ENCODE measurements around the gene CBLC. TPM values are rescaled to one million over a fixed set of nuclear protein-coding genes. Genes with fewer than 3 reads are reported as not detected.
"Not testable (repeated sequence)": the region's sequence is repeated elsewhere in the genome, so short reads cannot be mapped to it uniquely, and the experiment has no call there.

The CBLC gene
- total RNA-seq, 1 donor from 2014 or later, result not detected

DNA sequence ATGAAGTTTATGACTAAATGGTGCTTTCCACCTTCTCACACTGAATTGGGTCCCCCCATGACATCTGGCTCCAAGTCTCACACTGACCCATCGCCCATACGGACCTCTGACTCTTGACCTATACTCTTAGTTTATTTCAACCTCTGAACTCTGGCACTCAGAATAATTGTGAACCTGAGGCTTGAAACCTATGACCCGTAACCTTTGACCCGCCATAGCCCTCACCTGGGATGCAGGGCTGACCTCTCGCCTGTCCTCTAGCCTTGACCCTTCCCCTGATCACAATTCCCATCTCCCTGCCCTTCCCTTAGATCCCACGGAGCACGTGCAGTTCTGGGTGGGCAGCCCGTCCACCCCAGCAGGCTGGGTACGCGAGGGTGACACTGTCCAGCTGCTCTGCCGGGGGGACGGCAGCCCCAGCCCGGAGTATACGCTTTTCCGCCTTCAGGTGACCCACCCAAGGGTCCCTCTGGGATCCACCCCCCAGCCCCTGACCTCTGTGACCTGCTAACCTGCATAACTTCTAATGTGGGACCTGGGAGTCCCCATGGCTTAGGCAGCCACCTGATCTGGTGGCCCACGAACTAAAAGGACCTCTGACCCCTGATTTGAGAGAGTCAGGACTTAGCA, 36.3 kb downstream of the CBLC start:
- no peak overlapping the region for H3K4me3 Mint-ChIP-seq (ENCODE audit: low read depth)
- DNase-seq (ENCODE audit: low spot score), result no peak
- no peaks in the 10 kb centered on the region for H3K36me3 Mint-ChIP-seq (ENCODE audit: low read depth)
- H3K27me3 Mint-ChIP-seq (ENCODE audit: low read depth), result peaks cover 4% of the 10 kb centered on the region
- no peaks in the 10 kb centered on the region for H3K9me3 Mint-ChIP-seq
- H3K4me1 Mint-ChIP-seq (ENCODE audit: low read depth), result no peaks in the 10 kb centered on the region
- no peak overlapping the region for H3K27ac Mint-ChIP-seq
- intact Hi-C loops (cut with micrococcal nuclease), result no loop called here

DNA sequence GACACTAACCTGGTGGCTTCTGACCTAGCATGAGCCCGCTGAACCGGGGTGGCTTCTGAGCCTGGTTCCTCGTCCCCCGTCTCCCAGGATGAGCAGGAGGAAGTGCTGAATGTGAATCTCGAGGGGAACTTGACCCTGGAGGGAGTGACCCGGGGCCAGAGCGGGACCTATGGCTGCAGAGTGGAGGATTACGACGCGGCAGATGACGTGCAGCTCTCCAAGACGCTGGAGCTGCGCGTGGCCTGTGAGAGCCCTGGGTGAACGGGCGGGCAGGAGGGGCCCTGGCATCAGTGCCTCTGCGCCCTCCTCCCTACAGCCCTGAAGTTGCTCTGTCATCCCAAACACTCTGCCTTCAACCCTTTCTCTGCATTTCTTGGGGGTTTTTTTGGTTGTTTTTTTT, 36.8 kb downstream of the CBLC start:
- H3K27me3 Mint-ChIP-seq (ENCODE audit: low read depth), result peaks cover 3% of the 10 kb centered on the region
- no peak overlapping the region for H3K27ac Mint-ChIP-seq
- intact Hi-C loops (cut with micrococcal nuclease), result no loop called here
- no peaks in the 10 kb centered on the region for H3K9me3 Mint-ChIP-seq
- H3K4me1 Mint-ChIP-seq (ENCODE audit: low read depth), result no peaks in the 10 kb centered on the region
- H3K4me3 Mint-ChIP-seq (ENCODE audit: low read depth), result no peak overlapping the region
- H3K36me3 Mint-ChIP-seq (ENCODE audit: low read depth), result no peaks in the 10 kb centered on the region
- no peak for DNase-seq (ENCODE audit: low spot score)

DNA sequence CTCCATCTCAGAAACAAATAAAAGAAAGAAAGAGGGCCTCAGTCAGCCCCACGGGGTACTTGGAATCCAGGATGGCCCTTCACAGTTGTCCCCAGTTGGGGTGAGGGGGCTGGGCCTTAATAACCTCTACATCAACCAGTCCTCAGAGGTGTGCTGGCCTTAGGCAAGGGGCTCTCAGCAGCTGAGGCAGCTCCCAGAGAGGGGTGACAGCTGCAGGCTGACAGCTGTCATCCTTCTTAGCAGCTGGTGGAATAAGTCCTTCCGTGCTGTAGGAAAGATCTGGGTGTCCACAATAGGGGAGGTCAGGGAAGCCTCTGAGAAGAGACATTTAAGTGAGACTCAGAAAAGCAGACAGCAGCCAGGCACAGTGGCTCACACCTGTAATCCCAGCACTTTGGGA, 38.6 kb downstream of the CBLC start:
- intact Hi-C loops (cut with micrococcal nuclease), result no loop called here
- Mint-ChIP-seq H3K27me3 (ENCODE audit: low read depth) (no peaks in the 10 kb centered on the region), H3K9me3 (no peaks in the 10 kb centered on the region), H3K36me3 (ENCODE audit: low read depth) (no peaks in the 10 kb centered on the region), H3K4me1 (ENCODE audit: low read depth) (no peaks in the 10 kb centered on the region), H3K27ac (no peak overlapping the region), H3K4me3 (ENCODE audit: low read depth) (no peak overlapping the region)
- no peak for DNase-seq (ENCODE audit: low spot score)

DNA sequence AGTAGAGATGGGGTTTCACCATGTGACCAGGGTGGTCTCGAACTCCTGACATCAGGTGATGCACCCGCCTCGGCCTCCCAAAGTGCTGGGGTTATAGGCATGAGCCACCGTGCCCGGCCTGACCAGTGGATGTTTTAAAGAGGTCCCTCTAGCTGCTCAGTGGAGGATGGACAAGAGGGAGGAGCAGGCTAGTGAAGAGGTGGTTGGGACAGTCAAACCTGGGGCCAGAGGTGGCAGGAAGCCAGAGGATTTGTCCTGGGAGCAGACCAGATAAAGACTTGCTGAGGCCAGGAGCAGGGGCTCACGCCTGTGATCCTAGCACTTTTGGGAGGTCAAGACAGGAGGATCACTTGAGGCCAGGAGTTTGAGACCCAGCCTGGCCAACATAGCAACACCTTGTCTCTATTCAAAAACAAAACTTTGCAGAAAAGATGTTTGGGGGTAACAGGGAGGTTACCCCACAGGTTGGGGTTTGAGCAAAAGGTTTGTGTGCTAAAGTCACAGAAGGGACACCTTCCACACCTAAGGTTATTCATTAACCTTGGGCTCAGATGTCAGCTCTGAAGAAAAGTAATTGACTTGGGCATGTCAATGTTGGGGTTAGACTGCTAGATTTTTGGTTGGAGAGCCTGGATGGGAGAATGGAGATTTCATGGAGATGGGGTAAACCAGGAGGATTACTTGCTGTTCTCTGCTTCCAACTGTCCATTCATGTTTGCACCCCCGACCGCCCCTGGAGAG, 40.2 kb downstream of the CBLC start:
- intact Hi-C loops (cut with micrococcal nuclease), result no loop called here
- no peak for DNase-seq (ENCODE audit: low spot score)
- no peaks in the 10 kb centered on the region for H3K4me1 Mint-ChIP-seq (ENCODE audit: low read depth)
- no peaks in the 10 kb centered on the region for H3K36me3 Mint-ChIP-seq (ENCODE audit: low read depth)
- no peaks in the 10 kb centered on the region for H3K9me3 Mint-ChIP-seq
- H3K4me3 Mint-ChIP-seq (ENCODE audit: low read depth), result no peak overlapping the region
- no peak overlapping the region for H3K27ac Mint-ChIP-seq
- no peaks in the 10 kb centered on the region for H3K27me3 Mint-ChIP-seq (ENCODE audit: low read depth)

DNA sequence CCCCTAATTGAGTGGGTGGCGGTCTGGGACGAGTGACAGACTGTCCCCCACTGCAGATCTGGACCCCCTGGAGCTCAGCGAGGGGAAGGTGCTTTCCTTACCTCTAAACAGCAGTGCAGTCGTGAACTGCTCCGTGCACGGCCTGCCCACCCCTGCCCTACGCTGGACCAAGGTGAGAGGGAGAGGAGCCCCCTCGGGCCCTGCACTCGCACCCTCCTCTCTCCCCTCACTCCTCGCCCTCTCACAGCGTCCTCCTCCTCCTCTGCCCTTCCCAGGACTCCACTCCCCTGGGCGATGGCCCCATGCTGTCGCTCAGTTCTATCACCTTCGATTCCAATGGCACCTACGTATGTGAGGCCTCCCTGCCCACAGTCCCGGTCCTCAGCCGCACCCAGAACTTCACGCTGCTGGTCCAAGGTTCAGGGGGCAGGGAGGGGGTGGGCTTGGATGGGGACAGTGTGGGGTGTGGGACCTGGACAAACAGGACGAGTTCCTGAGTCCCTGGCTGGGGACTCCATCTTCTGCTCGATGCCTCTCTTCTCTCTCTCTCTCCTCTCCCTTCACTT, 40.9 kb downstream of the CBLC start:
- Mint-ChIP-seq H3K36me3 (ENCODE audit: low read depth) (no peaks in the 10 kb centered on the region), H3K4me1 (ENCODE audit: low read depth) (no peaks in the 10 kb centered on the region), H3K4me3 (ENCODE audit: low read depth) (no peak overlapping the region), H3K9me3 (no peaks in the 10 kb centered on the region), H3K27ac (no peak overlapping the region), H3K27me3 (ENCODE audit: low read depth) (no peaks in the 10 kb centered on the region)
- intact Hi-C loops (cut with micrococcal nuclease), result no loop called here
- DNase-seq (ENCODE audit: low spot score), result no peak

DNA sequence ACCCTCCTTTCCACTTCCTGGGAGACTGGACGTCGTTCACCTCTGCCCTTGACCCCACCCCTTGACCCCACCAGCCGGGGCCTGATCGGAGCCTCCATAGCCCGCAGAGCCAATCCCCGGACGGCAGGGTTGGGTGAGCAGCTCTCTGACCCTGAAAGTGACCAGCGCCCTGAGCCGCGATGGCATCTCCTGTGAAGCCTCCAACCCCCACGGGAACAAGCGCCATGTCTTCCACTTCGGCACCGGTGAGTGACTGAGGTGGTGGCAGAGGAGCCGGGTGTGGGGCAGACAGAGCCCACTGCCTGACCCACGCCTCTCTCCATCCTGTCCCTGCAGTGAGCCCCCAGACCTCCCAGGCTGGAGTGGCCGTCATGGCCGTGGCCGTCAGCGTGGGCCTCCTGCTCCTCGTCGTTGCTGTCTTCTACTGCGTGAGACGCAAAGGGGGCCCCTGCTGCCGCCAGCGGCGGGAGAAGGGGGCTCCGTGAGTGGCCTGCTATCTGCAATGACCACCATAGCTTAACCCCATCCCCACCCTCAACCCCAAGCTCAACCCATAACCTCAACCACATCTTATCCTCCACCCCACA, 41.6 kb downstream of the CBLC start:
- no peaks in the 10 kb centered on the region for H3K27me3 Mint-ChIP-seq (ENCODE audit: low read depth)
- H3K27ac Mint-ChIP-seq, result no peak overlapping the region
- no peaks in the 10 kb centered on the region for H3K4me1 Mint-ChIP-seq (ENCODE audit: low read depth)
- intact Hi-C loops (cut with micrococcal nuclease), result no loop called here
- no peak overlapping the region for H3K4me3 Mint-ChIP-seq (ENCODE audit: low read depth)
- no peaks in the 10 kb centered on the region for H3K9me3 Mint-ChIP-seq
- DNase-seq (ENCODE audit: low spot score), result no peak
- no peaks in the 10 kb centered on the region for H3K36me3 Mint-ChIP-seq (ENCODE audit: low read depth)

DNA sequence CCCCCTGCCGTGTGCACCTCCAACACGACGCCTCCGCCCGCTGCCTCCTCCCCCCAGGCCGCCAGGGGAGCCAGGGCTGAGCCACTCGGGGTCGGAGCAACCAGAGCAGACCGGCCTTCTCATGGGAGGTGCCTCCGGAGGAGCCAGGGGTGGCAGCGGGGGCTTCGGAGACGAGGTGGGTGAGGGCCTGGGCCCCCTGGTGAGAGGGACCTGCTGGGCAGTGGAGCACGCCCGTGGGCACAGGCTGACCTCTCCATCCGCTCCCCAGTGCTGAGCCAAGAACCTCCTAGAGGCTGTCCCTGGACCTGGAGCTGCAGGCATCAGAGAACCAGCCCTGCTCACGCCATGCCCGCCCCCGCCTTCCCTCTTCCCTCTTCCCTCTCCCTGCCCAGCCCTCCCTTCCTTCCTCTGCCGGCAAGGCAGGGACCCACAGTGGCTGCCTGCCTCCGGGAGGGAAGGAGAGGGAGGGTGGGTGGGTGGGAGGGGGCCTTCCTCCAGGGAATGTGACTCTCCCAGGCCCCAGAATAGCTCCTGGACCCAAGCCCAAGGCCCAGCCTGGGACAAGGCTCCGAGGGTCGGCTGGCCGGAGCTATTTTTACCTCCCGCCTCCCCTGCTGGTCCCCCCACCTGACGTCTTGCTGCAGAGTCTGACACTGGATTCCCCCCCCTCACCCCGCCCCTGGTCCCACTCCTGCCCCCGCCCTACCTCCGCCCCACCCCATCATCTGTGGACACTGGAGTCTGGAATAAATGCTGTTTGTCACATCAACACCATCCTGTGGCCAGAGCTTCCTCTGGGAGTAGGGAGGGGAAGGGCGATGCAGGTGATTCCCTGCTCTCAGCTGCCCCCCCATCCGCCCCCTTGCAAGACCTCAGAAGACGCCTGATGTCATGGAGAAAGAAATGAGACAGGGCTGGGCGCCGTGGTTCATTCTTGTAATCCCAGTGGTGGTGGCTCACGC, 43.2 kb downstream of the CBLC start:
- H3K27me3 Mint-ChIP-seq (ENCODE audit: low read depth), result no peaks in the 10 kb centered on the region
- intact Hi-C loops (cut with micrococcal nuclease), result no loop called here
- DNase-seq (ENCODE audit: low spot score), result no peak

DNA sequence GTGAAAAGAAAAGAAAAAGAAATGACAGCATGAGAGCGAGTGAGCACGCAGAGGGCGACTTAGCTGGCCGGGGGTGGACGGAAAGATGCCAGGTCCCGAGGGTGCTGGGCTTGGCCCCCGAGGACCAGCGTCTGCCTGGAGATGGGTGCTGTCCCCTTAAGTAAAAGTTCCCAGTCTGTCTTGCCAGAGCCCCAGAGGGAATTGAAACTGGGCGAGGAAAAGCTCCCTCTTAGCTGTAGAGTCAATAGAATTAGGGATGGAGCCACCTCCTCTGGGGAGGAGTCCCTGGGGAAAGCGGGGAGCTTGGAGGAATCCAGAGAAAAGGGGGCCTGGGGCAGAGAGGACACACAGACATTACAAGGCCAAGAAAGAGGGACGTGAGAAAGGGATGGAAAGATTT, 44.5 kb downstream of the CBLC start:
- Mint-ChIP-seq H3K4me3 (ENCODE audit: low read depth) (no peak overlapping the region), H3K27me3 (ENCODE audit: low read depth) (no peaks in the 10 kb centered on the region), H3K9me3 (no peaks in the 10 kb centered on the region), H3K4me1 (ENCODE audit: low read depth) (no peaks in the 10 kb centered on the region), H3K36me3 (ENCODE audit: low read depth) (no peaks in the 10 kb centered on the region), H3K27ac (no peak overlapping the region)
- no peak for DNase-seq (ENCODE audit: low spot score)
- intact Hi-C loops (cut with micrococcal nuclease), result no loop called here

More for the DNA sequence above, 43.2 kb downstream of the CBLC start:
- Mint-ChIP-seq H3K9me3 (no peaks in the 10 kb centered on the region), H3K4me3 (ENCODE audit: low read depth) (no peak overlapping the region), H3K27ac (no peak overlapping the region), H3K4me1 (ENCODE audit: low read depth) (no peaks in the 10 kb centered on the region), H3K36me3 (ENCODE audit: low read depth) (no peaks in the 10 kb centered on the region)

DNA sequence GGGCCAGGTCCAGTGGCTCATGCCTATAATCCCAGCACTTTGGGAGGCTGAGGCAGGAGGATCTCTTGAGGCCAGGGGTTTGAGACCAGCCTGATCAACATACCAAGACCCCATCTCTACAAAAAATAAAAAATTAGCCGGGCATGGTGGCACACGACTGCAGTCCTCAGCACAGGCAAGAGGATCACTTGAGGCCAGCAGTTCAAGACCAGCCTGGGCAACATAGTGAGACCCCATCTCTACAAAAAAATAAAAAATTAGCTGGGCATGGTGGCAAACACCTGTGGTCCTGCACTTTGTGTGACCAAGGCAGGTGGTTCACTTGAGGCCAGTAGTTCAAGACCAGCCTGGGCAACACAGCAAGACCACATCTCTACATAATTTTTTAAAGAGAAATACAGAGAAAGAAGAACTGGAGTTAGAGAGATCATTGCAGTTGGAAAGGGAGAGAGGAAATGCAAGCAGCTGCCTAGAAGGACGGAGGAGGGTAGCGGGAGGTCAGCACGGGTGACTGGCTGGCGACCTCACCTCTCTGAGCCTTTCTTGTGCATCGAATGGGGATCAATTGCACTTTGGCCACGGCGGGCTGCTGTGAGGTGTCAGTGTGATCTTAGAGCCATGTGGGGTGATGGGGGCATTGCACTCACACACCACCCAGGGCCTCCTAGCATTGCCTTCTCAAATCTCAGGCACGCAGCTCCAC, 45.1 kb downstream of the CBLC start:
- no peak for DNase-seq (ENCODE audit: low spot score)
- intact Hi-C loops (cut with micrococcal nuclease), result no loop called here
- Mint-ChIP-seq H3K4me1 (ENCODE audit: low read depth) (no peaks in the 10 kb centered on the region), H3K36me3 (ENCODE audit: low read depth) (no peaks in the 10 kb centered on the region), H3K27me3 (ENCODE audit: low read depth) (no peaks in the 10 kb centered on the region), H3K27ac (no peak overlapping the region), H3K4me3 (ENCODE audit: low read depth) (no peak overlapping the region), H3K9me3 (no peaks in the 10 kb centered on the region)

DNA sequence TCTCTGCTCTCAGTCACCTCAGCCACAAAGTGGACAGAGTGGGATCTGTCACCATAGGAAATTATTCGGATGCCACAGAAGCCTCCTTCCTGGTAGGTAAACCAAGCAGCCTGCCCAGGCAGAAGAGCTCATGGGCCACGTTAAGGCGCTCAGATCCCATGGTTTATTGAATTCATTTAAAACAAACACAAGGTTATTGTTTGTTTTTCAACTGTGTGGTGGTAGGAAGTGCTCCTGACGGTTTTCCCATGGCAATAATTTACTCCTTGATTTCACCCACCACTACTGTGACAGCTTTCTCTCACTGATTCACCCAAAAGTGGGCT, 45.6 kb downstream of the CBLC start:
- DNase-seq (ENCODE audit: low spot score), result no peak
- Mint-ChIP-seq H3K4me1 (ENCODE audit: low read depth) (no peaks in the 10 kb centered on the region), H3K9me3 (no peaks in the 10 kb centered on the region), H3K27ac (no peak overlapping the region), H3K4me3 (ENCODE audit: low read depth) (no peak overlapping the region), H3K27me3 (ENCODE audit: low read depth) (no peaks in the 10 kb centered on the region), H3K36me3 (ENCODE audit: low read depth) (no peaks in the 10 kb centered on the region)
- intact Hi-C loops (cut with micrococcal nuclease), result no loop called here

DNA sequence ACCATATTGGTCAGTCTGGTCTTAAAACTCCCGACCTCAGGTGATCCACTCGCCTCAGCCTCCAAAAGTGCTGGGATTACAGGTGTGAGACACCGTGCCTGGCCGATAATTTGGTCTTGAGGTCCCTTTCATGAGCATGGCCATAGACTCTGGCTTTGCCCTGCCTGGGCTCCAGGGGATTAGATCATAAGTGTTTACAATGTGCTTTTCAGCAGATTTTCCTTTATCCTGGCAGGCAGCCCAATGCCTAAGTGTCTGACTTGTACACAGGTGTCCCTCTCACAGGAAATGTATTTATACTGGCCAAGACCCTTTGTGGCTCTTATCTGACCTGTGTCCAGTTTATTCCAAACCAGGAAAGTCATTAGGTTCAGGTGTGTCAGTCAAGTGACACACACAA, 47.1 kb downstream of the CBLC start:
- Mint-ChIP-seq H3K9me3 (no peaks in the 10 kb centered on the region), H3K36me3 (ENCODE audit: low read depth) (no peaks in the 10 kb centered on the region), H3K4me1 (ENCODE audit: low read depth) (no peaks in the 10 kb centered on the region), H3K27ac (no peak overlapping the region), H3K4me3 (ENCODE audit: low read depth) (no peak overlapping the region), H3K27me3 (ENCODE audit: low read depth) (no peaks in the 10 kb centered on the region)
- intact Hi-C loops (cut with micrococcal nuclease), result no loop called here
- no peak for DNase-seq (ENCODE audit: low spot score)

DNA sequence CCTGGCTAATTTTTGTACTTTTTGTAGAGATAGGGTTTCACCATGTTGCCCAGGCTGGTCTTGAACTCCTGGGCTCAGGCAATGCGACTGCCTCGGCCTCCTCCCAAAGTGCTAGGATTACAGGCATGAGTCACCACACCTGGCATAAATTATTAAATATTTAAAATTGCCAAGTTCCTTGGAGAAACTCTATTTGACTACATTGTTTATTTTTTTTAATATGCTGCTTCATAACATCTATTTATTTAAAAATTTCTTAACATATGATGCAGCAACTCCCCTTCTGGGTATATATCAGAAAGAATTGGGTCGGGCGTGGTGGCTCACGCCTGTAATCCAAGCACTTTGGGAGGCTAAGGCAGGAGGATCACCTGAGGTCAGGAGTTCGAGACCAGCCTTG, 55.2 kb downstream of the CBLC start:
- H3K9me3 Mint-ChIP-seq; H3K4me3 Mint-ChIP-seq (ENCODE audit: low read depth); H3K4me1 Mint-ChIP-seq (ENCODE audit: low read depth); H3K36me3 Mint-ChIP-seq (ENCODE audit: low read depth); DNase-seq (ENCODE audit: low spot score); intact Hi-C loops (cut with micrococcal nuclease); H3K27ac Mint-ChIP-seq; H3K27me3 Mint-ChIP-seq (ENCODE audit: low read depth): not testable (repeated sequence)

All from activated T-helper 2 cell treated with anti-CD3 and anti-CD28 coated beads, Interferon-gamma antibody, Interleukin-2, Interleukin-4, amounts not matched to agents 10 μg/mL and 5 μg/mL and 100 μg/mL, durations not matched to agents 14 hours and 24 hours and 36 hours (primary cell).